ENCODE data around the gene MBP.

GRCh38 chr18:77123320-77124231 lies 9.0 kb downstream of the MBP start:
- TF ChIP-seq, protein P1, sequence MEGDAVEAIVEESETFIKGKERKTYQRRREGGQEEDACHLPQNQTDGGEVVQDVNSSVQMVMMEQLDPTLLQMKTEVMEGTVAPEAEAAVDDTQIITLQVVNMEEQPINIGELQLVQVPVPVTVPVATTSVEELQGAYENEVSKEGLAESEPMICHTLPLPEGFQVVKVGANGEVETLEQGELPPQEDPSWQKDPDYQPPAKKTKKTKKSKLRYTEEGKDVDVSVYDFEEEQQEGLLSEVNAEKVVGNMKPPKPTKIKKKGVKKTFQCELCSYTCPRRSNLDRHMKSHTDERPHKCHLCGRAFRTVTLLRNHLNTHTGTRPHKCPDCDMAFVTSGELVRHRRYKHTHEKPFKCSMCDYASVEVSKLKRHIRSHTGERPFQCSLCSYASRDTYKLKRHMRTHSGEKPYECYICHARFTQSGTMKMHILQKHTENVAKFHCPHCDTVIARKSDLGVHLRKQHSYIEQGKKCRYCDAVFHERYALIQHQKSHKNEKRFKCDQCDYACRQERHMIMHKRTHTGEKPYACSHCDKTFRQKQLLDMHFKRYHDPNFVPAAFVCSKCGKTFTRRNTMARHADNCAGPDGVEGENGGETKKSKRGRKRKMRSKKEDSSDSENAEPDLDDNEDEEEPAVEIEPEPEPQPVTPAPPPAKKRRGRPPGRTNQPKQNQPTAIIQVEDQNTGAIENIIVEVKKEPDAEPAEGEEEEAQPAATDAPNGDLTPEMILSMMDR (IDR thresholded peaks at IDR 0.05; ENCODE audit: low read depth, low read length), result no peak
- no peak for TF ChIP-seq POLR2A (IDR thresholded peaks at IDR 0.05; ENCODE audit: extremely low read depth, insufficient read length)
- TF ChIP-seq, protein P2, sequence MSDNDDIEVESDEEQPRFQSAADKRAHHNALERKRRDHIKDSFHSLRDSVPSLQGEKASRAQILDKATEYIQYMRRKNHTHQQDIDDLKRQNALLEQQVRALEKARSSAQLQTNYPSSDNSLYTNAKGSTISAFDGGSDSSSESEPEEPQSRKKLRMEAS (IDR thresholded peaks at IDR 0.05; ENCODE audit: low read depth, low read length), result no peak
